CD4-positive, alpha-beta T cell treated with Interleukin-4 for 1 hour (primary cell): ENCODE measurements around the gene PLTP.

Experiments
- DNase-seq, 2 donors: peaks; one replicate each; pipeline ENCODE4 v3.0.0-alpha.2; 2020 to 2022

Gene PLTP

DNA sequence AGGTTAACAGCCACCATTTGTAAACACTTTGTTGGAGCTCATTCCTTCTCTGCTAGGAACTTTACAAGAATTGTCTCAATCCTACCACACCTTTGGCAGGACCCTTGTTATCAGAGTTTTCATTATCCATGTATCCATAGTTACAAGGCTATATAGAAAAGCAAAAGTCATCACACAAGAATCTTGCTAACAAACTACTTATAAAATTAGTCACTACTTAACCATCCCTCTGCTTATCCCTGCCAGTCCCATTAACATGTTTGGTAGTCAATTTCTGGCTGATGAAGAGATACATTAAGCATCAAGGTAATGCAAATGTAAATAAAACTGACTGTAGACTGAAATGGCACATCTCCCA is 44.2 kb downstream of the PLTP start:
- DNase-seq: no peak

- no peak for DNase-seq
Observed at GRCh38 chr20:45867136-45867818, 44.7 kb downstream of the PLTP start.

DNA sequence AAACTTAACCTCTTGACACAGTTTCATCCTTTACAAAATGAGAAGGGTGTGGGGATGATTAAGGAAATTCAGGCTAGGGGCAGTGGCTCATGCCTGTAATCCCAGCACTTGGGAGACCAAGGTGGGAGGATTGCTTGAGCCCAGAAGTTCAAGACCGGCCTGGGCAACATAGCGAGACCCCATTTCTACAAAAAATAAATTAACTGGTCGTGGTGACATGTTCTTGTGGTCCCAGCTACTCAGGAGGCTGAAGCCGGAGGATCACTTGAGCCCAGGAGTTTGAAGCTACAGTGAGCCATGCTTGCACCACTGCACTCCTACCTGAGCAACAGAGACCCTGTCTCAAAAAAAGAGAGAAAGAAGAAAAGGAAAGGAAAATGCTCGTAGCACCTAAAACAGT is 45.5 kb downstream of the PLTP start:
- no peak for DNase-seq

- DNase-seq: no peak
Observed at GRCh38 chr20:45863543-45864470, 48.1 kb downstream of the PLTP start.

DNA sequence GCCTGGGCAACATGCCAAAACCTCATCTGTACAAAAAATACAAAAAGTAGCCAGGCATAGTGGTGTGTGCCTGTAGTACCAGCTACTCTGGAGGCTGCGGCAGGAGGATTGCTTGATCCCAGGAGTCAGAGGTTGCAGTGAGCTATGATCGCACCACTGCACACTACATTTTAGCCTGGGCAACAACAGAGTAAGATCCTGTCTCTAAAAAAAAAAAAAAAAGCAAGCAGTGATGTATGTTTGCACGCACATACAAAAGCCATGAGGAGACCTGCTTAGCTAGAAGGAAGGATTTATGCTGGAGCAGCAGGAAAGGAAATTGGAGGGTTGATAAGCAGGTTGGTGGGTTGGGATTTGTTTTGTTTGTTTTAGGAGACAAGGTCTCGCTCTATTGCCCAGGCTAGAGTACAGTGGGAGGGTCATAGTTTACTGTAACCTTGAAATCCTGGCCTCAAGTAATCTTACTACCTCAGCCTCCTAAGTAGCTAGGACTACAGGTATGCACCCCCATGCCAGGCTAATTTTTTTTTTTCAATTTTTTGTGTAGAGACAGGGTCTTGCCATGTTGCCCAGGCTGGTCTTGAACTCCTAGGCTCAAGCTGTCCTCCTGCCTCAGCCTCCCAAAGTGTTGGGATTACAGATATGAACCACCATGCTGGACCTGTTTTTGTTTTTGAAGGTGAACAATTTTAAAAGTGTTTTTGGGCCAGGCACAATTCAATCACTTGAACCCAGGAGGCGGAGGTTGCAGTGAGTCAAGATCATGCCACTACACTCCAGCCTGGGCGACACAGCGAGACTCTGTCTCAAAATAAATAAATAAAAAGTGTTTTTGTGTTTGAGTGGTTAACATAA is 50.5 kb downstream of the PLTP start:
- no peak for DNase-seq

DNA sequence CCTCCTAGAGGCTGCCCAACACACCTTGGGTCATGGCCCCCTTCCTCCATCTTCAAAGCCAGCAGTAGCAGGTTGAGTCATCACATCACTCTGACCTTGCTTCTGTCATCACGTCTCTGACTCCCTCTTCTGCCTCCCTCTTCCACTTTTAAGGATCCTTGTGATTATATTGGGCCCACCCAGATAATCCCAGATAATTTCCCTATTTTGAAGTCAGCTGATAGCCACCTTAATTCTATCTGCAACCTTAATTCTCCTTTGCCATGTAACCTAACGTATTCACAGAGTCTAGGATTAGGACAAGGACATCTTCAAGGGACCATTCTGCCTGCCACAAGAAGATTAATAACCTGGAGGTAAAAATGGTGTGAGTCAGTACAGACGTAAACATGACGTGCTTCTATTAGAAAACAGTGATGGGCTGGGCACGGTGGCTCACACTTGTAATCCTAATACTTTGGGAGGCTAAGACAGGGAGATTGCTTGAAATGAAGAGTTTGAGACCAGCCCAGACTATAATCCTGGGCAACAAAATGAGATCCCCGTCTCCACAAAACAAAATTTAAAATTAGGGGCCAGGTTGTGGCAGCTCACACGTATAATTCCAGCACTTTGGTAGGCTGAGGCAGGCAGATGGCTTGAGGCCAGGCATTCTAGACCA is 51.3 kb downstream of the PLTP start:
- DNase-seq: no peak

DNA sequence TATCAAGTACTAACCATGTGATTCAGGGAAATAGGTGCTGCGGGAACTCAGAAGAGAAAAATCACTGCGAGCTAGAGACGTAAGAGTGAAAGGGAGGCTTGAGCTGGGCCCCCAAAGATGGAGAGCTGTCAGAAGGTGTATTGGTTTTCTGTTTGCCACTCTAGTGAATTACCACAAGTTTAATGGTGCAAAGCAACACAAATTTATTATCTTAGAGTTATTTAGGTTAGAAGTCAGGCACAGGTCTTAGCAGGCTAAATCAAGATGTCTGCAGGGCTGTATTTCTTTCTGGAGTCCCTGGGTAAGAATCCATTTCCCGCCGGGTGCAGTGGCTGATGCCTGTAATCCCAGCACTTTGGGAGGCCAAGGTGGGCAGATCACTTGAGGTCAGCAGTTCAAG is 52.0 kb downstream of the PLTP start:
- no peak for DNase-seq

DNA sequence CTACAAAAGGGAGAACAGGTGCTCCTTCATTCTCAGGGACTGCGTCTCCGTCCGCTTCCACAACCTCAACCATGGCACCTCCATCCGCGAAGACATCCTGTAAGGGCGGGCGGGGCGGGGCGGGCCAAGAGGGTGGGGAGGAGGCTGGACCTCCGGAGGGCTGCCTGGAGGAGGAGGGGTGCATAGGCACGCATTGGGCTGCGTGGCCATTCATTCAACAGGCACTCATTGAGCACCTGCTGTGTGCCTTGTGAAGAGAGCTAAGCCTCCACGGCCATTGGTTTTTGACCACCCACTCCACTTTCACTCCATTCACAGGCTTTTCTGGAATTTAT is 54.1 kb downstream of the PLTP start:
- no peak for DNase-seq

DNA sequence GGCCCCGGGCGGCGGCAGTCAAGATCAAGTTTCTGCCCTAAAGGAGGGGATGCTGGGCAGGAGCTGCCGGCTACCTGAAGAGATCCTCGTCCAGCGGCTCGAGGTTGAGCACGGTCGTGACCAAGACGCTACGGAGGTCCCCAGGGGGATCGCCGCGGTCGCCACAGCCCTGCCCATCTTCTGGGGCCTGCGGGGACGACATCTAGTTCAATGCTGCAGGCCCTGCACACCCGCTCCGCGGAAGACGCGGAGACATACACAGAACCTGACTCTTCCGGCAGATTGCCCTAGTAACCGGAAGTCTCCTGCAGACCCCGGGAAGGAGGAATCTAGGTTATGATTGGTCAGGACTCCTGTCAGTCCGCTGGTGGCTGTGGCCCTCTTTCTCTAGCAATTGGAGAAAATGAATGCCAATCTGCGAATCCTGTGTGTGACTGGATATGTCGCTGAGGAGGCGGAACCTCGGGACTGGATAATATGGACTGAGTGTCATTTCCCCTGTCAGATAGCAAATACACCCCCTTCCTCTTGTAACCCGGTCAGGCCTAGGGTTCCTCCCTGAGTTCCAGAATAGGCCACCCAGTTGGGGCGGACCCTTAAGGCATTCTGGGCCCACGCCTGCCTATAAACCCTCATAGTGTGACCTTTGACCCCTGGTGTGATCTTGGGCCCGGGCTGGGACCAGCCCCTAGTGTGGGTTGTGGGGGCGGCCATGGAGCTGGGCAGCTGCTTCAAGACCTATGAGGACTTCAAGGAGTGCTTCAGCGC is 54.7 kb downstream of the PLTP start, which contains the start of the genes ACOT8 and ZSWIM3:
Gene ACOT8, minus strand, starts transcription at position 279 of the 768 bp plus-strand sequence. Its CDS starts 77 bp downstream, at position 202.
Gene ZSWIM3, plus strand, starts transcription at position 501 of the 768 bp plus-strand sequence. Its CDS starts 212 bp downstream, at position 713.
- peak; percentile 98 to 100 for DNase-seq

DNA sequence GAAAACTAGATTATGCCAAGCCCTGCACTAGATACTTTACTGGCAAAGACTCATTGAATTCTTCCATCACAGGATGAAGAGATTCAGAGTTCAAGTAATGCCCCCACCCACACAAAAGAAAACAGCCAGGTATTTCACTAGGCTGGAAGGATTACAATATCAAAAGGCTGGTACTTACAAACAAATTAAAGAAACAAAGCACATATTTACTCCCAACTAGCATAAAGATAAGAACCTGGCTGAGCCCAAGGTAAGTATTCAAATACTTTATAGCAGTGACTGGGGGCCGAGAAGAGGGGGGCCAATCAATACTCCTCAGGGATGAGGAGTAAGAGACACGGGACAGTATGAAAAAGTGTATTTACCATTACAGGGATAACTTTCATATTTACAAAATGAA is 58.5 kb downstream of the PLTP start:
- no peak for DNase-seq

DNA sequence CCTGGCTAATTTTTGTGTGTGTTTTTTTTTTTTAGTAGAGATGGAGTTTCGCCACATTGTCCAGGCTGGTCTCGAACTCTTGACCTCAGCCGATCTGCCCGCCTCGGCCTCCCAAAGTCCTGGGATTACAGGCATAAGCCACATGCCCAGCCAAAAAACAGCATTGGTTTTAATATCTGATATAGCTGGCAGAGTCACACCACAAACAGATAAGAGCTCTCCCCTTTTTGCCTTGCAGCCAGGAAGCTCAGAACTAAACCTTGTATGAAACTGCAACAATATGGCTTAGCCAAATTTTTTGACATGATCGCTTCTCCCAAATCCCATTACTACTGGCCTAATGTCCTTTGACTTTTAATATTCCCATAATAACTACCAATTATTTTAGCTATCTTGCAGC is 59.6 kb downstream of the PLTP start:
- DNase-seq: no peak

DNA sequence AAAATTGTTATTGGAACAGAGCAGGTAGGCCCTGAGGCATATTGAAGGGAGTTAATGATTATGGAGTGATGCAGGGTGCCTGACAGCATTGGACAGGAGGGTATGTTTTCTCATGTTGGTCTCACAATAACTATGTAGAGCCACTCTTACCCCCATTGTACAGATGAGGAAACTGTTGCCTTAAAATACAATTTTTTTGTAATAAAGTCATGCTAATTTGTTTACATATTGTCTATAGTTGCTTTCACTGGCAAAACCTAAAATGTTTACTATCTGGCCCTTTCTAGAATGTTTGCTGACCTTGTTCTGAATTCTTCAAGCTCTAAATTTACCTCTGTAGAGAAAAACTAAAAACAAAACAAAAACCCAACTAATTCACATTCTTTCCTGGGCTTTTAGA is 60.5 kb downstream of the PLTP start:
- DNase-seq: no peak

GRCh38 chr20:45850926-45851325 is 61.0 kb downstream of the PLTP start:
- DNase-seq: no peak

- no peak for DNase-seq
Observed at GRCh38 chr20:45850238-45850637, 61.7 kb downstream of the PLTP start.

DNA sequence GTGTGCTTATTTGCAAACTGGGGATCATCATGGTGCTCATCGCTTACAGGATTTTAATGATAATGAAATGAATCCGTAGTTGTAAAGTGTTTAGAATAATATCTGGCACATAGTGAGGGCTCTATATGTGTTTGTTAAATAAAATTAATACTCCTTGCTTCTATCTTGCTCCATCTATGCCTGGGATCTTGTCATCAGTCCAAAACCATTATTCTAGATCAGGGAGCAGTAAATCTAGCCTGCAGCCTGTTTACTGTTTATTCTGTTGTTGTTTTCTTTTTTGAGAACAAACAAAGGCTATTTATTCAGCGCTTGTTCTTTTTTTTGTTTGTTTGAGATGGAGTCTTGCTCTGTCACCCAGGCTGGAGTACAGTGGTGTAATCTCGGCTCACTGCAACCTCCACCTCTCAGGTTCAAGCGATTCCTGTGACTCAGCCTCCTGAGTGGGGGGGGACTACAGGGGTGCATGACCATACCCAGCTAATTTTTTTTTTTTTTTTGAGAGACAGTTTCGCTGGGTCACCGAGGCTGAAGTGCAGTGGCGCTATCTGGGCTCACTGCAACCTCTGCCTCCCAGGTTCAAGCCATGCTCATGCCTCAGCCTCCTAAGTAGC is 62.9 kb downstream of the PLTP start:
- DNase-seq: no peak
